NCI-H2171 (cell line): Measurements from ENCODE around the gene COL25A1.
"Not testable (repeated sequence)": the region's sequence is repeated elsewhere in the genome, so short reads cannot be mapped to it uniquely, and the experiment has no call there.

Experiments
- DNase-seq: peaks from one replicate; lab custom pipeline; 2025; lab: John Stamatoyannopoulos, UW

COL25A1 gene

DNA sequence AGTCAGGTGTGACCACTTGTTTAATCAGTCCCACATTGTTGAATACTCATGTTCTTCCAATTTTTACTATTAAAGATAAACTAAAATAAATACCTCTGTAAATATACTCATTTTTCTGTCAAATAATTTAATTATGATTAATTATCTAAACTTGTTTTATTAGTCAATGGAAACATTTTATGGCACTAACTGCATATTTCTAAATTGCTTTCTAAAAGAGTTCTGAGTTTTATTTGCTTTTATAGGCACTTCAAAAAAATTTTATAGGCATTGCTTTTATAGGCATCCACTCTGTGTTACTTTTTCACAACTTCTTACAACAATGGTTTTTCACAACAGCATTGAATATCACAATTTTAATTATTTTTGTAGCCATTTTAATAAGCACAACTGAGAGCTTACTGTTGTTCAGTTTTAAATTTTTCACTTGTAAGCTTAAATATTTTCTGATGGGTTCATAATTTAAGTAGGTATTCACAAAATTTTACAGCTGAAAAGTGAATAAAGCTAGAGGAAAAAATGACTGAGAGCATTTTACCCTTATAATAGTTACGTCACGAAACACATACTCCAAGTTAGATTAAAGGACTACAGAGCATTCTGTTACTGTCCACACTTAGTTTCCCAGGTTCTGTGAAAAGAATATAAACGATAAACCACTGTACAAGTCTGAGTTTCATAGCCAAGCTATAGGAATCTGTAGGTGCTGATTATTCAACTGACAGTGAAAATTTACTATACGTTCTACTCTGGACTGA lies 398.8 kb downstream of the COL25A1 start:
- no peak for DNase-seq

DNA sequence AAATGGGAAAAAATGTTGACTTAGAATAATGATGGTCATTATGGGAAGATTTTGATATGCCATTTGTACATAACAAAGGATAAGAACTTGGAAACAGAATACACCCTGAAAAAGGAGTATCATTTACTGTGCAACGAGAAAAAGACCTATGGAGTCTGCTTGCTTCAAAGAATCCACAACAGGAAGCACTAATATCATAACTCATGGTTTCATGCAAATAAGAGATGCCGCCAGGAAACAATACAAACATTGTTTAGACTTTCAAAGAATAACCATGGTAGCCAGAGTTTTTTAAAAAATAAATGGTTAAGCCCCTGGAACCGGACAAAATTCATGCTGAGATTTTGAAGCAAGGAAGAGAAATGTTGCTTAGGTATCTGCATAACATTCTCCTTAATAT lies 399.7 kb downstream of the COL25A1 start:
- no peak for DNase-seq

DNA sequence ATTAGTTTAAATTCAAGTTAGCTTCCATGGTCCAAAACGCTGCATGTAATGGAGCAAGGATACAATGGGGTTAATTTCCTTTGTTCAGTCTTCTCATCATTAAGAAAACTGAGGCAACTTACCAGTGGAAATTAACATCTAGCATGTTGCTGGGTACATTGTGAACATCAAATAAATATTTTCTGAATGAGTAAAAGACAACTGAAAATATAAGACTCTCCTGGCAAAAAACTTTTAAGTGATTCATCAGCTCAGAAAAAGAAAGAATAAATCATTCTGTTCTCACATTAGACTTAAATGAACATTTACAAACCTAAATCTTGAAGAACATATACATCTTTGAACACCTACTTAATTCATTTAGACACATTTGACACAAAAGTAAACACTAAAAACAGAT lies 401.2 kb downstream of the COL25A1 start:
- no peak for DNase-seq

DNA sequence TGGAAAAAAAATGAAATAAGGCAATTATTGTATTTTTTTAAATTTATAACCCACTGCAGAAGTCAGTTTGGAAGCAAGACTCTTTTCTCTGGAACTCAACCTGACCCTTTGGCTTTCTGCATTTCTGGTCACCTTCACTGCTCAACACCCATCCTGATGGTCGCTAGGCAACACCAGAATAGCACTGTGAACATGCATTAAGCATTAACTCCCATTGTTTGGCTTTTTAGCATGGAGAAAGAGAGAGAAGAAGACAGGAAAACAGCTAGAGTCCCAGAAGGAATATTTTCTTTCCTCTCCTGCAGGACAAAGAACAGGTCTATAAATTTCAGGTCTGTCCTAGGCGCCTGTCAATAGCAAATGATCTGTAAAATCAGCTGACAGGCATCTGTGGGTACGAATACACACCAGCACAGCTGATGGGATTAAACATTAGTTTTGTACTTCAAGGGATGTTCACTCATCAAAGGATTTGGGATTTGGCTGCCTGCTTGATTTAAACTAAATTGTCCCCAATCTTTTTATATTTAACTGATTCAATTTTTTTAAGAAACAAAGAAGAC lies 402.4 kb downstream of the COL25A1 start:
- DNase-seq: no peak

DNA sequence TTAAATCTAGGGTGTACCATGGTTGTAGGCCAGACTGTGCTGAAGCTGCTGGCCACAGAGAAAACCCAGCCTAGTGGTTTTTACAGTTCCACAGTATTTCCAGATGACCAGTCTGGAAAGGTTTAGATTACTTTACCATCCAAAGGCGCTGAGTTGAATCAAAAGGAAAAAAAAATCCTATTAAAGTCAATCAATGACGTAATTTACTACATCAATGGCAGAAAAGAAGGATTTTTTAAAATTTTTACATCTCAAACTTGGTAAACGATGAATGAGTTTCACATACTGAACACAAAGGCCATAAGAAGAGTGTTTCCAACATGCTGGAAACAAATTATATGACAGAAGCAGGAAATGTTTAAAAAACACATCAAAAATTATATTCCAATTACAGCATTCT lies 409.0 kb downstream of the COL25A1 start:
- no peak for DNase-seq

DNA sequence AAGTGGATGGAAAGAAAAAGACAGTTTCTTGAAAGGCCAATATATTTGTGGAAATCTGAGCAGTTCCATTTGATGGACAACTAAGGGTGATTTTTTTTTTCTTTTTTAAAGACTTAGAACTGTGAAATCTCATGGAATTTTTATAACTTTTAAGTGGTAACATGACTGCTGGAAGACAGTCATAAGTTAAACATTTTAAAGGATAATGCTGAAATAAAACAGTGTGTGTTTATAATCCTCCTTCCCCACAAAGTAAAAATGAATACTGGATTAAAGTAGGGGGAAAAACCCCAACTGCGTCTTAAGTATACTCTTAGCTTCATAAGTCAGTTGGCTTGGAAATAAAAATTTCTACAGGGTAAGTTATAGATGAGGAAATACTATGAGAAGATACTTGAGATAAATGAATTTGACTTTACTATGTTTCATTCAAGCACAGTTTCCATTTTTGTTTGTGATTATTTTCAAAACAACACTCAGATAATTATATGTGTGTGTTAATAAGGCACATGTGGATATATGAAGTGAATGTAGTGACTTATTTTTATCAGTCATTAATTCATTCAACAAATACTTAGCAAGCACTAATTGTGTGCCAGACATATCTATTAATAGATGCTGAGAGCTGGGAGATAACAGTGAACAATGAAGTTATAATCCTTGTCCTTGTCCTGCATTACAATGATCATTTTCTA lies 410.4 kb downstream of the COL25A1 start:
- DNase-seq: no peak

DNA sequence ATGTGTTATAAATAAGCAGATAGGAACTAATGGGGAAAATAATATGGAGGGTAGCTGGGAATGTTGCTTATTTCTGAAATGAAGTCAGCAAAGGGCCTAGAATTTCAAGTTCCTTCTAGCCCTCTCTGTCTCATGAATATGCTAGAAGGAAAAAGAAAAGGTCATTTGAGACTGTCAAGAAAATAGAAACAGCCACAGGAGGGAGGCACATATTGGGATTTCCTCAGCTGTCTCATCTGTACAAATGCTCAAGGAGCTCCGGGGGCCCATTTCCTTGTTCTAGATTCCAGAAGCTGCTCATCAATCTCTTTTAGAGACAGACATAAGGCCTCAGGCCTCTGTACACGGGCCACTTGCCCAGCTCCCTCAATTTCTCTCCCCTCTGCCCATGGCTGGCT lies 412.0 kb downstream of the COL25A1 start:
- DNase-seq: no peak

DNA sequence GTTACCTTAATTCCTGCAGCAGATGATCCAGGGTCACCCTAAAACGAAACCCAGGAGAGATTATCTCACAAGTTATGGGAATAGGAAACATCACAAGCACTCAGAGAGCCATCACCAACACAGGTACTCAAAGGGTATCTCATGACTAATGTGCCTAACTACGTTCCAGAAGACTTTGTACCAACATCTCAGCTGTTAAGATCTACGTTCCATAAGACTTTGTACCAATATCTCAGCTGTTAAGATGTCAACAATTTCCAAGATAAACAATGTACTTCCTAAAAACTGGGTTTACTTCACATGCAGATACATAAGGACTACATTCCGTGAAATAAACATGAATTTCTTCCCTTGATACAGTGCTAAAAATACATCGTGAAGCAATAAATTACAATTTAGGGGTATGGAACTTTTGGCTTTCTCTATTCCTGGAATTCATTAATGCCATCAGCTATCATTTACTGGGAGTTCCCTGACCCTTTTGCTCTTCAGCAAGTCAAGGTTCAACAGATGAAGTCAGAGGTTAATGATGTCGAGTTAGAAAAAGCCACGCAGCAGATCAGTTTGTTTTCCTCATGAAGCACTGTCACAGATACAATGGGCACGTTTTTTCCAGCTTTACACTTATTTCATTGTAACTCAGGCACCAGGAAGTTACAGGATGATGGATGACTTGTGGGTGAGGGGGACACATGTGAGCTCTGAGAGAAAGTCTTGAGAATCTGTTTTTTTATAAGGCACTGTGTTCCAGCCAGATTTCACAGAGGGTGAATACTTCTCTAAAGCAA lies 412.6 kb downstream of the COL25A1 start:
- no peak for DNase-seq

DNA sequence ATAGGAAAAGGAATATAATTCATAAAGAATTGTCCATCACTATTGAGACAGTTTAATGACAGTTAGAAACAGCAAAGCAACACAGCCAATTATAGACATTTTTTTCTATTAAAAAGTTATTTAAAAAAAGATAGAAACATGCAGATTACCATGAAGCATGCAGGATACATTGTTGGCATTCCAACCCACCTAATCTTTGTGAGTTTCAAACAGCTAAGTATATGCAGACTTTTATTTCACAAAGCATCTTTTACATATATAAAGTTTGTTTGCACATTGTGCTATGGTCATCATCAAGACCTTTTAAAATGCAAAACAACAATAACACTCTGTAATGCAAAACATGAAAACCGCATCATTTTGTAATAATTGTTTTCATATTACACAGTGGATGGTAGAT lies 413.7 kb downstream of the COL25A1 start:
- no peak for DNase-seq

DNA sequence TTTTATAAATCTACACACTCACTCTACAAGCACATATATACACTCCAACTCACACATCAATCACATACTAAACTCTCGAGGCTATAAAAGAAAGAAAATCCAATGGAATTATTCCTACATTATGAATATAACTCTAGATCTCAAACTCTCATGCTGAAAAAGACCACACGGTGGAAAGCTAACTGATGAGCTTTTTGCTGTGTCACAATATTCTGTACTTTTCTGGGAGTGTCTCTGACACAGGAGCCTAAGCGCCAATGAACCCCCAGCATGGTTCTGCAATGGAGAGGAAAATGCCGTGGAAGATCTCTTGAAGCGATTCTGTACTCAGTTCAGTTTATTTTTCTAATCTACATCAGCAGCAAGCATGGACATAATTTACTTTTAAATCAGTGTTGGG lies 415.4 kb downstream of the COL25A1 start:
- DNase-seq: no peak

DNA sequence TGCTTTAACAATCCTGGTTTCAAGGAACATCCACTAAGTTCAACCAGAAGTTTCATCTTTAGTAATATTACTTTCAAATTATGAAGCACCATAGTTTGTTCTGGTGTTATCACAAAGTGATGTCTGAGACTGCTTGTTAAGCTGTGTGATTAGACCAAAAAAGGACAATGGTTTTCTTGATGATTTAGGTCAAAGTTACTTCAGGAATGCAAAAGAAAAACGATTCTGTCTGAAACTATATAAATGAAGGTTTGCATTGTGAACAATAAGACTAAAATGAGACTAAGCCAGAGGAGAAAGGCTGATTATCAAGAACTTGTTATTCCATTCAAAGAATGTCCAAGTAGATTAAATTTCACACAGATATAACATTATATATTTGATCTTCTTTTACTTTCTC lies 417.2 kb downstream of the COL25A1 start:
- no peak for DNase-seq

DNA sequence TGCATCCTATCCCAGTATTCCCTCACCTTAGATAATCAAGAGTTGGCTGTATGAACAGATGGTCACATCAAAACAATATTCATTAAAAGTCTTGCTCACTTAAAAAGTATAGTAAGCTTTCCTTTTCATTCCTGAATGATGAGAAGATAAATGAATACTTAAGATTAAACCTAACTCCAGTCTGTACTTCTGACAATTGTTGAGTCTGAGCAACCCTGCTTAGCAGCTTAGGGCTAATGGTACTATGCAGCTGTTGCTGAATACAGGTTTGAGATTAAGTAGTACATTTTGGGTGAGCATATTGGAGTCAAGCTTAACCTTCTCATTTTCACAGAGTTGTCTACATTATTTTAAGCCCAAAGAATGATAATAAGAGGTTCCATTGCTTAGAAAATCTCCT lies 417.9 kb downstream of the COL25A1 start:
- DNase-seq: no peak

DNA sequence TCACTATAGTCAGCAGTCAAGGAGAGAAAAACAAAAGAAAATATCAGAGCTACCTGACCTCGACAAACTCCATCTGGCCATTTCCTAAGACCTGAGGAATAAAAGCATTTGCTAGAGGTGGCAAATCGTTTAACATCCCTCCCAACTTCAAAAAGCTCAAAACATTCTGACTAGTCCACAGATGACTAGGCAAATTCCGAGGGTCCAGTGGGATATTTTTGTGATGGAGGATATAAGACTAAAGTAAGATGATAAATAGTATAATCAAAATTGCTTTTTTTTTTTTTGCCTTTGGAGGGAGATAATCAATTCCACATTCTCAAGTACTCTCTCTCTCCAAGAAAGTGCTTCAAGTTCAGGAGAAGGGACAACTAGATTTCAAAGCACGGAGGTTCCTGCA lies 420.5 kb downstream of the COL25A1 start:
- DNase-seq: no peak

DNA sequence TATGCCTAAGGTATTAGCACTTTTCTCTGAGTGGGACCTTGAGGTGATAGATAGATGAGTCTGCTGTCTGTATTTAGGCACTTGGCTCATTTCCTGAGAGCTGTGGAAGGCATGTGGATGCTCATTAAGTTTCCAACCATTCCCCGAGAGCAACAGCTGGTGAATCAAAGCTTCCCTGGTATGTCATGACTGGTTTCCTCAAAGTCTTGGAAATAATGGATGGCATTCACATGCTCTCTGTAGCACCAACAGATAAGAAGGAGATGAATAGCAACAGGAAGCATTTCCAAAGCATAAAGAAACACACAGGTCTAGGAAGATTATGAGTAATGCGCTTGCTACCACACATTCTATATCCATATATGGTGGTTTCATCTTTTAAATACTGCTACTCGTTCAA lies 421.3 kb downstream of the COL25A1 start:
- no peak for DNase-seq

DNA sequence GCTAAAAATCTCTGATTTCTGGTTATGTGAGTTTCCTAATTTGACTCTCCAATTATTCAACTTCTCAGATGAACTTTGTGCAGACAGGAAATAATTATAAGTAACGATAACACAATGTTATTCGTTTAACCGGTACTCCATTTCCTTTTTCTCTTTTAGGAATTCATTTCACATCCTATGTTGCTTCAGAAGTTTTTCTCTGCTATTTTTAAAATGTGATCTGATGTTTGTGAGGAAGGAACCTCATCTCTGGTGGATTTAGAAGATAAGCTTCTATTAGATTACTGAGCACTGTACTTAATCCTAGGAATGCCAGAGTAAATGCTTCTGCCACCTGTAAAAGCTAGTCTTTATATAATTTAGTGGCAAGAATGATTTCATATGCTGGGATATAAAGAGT lies 423.7 kb downstream of the COL25A1 start:
- no peak for DNase-seq

DNA sequence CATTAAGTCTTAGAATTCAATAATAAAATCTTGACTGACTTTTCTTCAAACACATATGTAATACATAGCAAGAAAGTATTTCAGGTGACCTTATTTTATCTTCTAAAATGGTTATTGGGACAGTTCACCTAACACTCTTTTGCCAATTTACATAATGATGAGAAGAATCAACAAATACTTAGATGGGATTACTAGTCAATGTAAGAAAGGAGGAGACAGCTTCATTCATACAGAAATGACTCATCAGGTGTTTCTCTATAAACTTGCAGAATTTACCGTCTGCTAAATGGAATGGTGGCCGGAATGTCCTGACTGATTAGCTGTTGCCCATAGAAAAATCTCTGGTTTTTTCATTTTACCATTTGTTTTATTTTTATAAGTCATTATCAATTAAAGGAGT lies 424.6 kb downstream of the COL25A1 start:
- DNase-seq: no peak

DNA sequence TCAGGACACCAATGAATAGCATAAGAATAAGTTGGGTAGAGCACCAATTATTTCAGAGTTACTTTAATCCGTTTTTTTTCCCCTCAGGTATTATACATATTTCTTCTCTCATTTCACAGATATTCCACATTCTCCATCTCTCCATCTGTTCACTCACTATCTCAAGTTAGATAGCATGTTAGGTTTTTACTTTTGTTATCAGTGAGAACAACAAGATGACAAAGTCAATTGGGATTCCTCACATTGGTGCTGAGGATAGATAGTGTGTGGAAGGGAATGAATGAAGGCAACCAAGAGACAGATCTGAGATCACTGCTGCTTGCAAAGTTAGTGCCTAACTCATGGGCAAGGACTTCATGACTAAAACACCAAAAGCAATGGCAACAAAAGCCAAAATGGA lies 427.7 kb downstream of the COL25A1 start:
- DNase-seq: no peak

DNA sequence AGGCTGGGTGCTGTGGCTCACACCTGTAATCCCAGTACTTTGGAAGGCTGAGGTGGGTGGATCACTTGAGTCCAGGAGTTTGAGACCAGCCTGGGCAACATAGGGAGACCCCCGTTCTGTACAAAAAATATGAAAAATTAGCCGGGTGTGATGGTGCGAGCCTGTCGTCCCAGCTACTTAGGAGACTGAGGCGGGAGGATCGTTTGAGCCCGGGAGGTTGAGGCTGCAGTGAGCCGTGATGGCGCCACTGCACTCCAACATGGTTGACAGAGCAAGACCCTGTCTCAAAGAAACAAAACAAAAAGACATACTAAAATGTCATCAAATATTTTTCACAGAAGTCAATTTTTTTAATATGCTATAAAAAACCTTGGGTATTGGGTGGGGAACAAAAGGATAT lies 432.5 kb downstream of the COL25A1 start:
- DNase-seq: not testable (repeated sequence)

DNA sequence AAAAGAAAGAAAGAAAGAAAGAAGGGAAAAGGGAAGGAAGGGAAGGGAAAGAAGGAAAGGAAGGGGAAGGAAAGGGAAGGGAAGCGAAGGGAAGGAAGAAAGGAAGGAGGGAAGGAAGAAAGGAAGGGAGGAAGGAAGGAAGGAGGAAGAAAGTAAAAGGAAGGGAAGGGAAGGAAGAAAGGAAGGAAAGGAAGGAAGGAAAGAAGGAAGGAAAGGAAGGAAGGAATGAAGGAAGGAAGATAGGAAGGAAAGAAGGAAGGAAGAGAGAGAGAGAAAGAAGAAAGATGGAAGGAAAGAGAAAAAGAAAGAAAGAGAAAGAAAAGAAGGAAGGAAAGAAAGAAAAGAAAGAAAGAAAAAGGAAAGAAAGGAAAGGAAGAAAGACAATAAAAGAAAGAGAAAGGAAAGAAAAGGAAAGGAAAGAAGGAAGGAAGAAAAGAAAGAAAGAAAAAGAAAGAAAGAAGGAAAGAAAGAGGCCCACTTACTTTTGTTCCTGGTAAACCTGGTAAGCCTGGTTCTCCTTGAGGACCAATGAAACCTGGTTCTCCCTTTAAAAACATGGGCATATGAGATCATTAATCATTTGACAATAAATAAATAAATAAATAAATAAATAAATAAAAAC lies 433.7 kb downstream of the COL25A1 start:
- DNase-seq: no peak

DNA sequence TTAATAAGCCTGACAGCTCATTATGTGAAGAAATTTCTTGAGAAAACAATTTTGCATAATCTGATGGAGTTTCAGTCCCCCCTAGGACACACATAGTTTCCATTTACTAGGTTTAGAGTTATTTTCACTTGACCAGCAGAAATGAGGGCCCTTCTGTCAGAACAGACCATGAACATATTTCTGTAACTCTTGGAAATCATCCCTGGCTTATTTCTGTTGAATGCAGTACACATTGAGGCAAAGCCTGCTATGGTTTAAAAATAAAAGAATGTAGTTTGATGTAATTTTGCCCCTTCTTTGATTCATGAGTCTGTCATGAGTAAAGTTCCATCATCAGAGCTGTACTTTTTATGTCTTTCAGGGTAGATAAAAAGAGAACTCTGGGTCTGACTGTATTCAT lies 435.0 kb downstream of the COL25A1 start:
- DNase-seq: no peak

DNA sequence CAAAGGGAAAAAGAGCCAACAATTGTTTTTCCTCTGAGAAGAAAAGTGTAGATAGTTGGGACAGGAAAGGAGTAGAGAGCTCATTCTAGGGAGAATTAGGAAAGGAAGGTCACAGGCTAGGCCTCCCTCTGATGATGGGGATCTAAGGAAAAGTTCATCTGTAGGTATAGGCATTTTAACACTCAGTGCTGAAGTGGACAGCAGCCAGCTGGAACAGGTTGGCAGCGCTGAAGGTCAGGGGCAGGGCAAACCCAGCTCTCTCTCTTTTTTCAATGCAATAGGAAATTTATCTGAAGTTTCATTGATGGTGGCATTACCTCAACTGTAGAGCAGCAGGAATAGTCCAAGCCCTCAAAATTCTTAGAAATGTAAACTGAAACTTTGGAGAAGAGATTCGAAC lies 441.1 kb downstream of the COL25A1 start:
- no peak for DNase-seq

DNA sequence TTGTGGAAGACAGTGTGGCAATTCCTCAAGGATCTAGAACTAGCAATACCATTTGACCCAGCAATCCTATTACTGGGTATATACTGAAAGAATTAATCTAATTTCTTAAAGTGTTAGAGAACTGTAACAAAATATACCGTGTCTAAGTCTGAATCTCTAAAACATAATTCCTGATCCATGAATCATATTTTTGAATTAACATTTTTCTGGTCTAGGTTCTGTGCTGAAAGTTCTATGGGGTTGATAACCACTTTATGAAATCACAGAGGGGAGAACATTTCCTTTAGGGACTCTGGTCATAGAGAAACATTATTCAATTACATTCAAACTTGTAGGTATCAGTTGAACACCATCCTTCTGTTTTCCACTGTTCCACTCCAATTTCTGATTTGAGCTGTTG lies 447.7 kb downstream of the COL25A1 start:
- no peak for DNase-seq
